Posterior cingulate gyrus (tissue), 11 donors: ENCODE results near the gene PDE9A.

Experiments
- DNase-seq, 10 donors: peaks; one replicate each; pipeline versions ENCODE4 v3.0.0 to v3.0.0-alpha.2; 2020 to 2021; ENCODE audit warnings: mixed read lengths in 3 of 10
- intact Hi-C: fragments of 100-400 bp; cut with DNase I; formaldehyde crosslinking; loops from one replicate; pipeline ENCODE4 v1.15.1; 2023

PDE9A gene

DNA sequence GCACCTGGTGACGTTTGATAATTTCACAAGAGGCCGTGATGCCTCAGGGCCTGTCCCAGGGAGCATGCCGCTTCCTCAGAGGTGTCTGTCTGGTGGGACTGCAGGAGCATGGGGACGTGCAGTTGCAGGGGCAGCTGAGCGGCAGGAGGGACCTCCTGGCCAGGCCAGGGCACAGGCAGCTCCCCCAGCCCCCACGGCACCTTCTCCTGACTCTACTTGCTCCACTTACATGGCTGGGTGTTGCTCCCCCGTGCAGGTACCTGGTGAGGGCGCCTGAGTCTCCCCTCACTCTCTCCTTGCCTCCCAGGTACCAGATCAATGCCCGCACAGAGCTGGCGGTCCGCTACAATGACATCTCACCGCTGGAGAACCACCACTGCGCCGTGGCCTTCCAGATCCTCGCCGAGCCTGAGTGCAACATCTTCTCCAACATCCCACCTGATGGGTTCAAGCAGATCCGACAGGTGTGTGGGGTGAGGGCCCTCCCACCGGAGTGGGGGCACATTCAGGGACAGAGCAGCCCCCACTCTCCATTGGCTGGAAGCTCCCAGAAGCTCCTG is 108.4 kb downstream of the PDE9A start:
- intact Hi-C loops, result no loop called here
- peak in 1 of 10 donors; percentile 82 for DNase-seq

DNA sequence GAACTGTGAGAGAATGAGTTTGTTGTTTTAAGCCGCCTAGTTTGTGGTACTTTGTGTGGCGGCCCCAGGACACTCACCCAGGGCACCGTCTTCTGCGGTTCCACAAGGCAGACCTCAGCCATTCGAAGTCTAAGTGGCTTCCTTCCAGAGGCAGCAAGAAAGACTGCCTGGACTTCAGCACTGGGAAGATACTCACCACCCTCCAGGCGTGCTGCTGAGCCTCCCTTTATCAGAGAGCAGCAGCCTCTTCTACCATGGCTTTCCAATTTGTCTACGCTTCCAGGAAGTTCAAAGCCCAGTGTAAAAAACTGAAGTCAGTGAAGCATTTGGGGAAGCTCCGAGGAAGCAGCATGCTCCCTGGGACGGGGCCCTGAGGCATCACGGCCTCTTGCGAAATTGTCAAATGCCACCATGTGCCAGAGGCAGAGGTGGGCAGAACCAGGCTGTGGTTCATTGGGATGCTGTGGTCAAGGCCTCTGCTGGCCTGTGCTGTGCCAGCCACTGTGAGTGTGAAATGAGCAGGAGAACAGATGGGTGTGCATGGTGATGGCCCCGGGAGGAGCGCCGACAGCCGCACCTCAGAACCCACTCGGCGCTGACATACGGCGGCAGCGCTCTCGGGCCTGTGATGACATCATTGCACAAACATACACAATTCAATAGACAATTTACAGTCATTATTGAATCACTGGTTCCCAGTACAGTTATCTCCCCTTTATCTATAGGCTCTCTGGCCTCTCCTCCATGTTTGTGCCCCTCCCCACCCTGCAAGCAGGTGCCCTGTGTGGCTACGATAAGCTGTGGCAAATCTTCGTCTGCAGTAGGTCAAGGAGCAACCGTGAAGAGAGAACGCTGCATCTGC is 110.4 kb downstream of the PDE9A start:
- intact Hi-C loops, result no loop called here
- peak in 1 of 10 donors; percentile 80 for DNase-seq

DNA sequence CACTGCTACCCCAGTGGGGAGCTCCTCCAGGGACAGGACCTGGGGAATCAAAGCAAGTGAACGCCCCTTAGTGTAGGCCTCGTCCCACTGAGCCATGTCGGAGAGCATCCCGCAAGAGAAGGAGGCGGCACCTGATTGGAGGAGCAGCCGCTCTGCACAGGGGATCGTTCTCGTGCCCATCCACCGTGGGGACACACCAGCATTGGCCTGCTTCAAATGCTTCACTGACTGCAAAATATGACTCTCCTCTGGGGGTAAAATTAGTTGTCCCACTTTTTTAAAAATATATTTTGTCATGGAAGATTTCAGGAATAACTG is 111.0 kb downstream of the PDE9A start:
- peak in 1 of 10 donors; percentile 61 for DNase-seq

GRCh38 chr21:42764883-42765282 is 111.5 kb downstream of the PDE9A start:
- intact Hi-C loops, result no loop called here
- no peak for DNase-seq

More for the DNA sequence above, 111.0 kb downstream of the PDE9A start:
- intact Hi-C loops, result no loop called here

- intact Hi-C loops, result no loop called here
- peak in 1 of 10 donors; percentile 51 for DNase-seq
These were observed 112.2 kb downstream of the PDE9A start for GRCh38 chr21:42765656-42766055.

GRCh38 chr21:42766739-42767560 is 113.5 kb downstream of the PDE9A start:
- DNase-seq, result peak in 2 of 10 donors; percentile 32 to 74
- intact Hi-C loops, result no loop called here

DNA sequence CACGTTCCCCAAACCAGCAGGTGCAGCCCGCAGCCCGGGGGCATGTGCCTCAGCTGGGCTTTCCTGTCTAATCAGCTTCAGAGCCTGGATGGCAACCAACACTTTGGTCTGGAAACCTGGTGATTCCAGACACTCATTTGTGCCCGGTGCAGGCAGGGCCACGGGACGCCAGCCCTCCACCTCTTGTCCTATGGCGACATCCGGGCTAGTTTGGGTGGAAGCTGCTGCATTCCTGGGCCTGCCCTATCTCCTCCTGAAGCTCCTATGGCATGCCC is 114.1 kb downstream of the PDE9A start:
- intact Hi-C loops, result no loop called here
- peak in 2 of 10 donors; percentile 66 to 80 for DNase-seq

GRCh38 chr21:42768324-42769121 is 115.1 kb downstream of the PDE9A start:
- DNase-seq, result peak in 1 of 10 donors; percentile 57
- intact Hi-C loops, result no loop called here

- peak in 1 of 10 donors; percentile 34 for DNase-seq
- intact Hi-C loops, result no loop called here
These were observed 115.9 kb downstream of the PDE9A start for GRCh38 chr21:42769183-42769819.

- intact Hi-C loops, result no loop called here
- DNase-seq, result peak in 1 of 10 donors; percentile 80
These were observed 116.6 kb downstream of the PDE9A start for GRCh38 chr21:42769820-42770716.

- peak in 1 of 10 donors; percentile 78 for DNase-seq
- intact Hi-C loops, result no loop called here
These were observed 117.5 kb downstream of the PDE9A start for GRCh38 chr21:42770717-42771502.

DNA sequence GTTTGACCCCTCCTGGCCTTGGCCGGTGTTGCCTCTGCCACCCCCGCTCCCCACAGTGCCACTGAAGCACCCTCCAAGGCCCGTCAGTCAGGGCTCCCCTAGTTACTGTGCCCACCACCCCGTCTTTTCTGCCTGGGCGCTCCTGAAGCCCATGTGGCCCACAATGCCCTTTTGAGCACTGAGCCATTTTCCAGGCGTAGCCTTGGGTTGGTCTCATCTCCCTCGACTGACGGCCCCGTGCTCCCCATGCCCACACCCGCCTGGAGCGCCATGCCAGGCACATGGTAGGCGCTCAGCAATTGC is 118.0 kb downstream of the PDE9A start:
- intact Hi-C loops, result no loop called here
- peak in 2 of 10 donors; percentile 45 to 60 for DNase-seq

- DNase-seq, result peak in 3 of 10 donors; percentile 23 to 54 (median 45)
These were observed 121.7 kb downstream of the PDE9A start for GRCh38 chr21:42775123-42775522.

DNA sequence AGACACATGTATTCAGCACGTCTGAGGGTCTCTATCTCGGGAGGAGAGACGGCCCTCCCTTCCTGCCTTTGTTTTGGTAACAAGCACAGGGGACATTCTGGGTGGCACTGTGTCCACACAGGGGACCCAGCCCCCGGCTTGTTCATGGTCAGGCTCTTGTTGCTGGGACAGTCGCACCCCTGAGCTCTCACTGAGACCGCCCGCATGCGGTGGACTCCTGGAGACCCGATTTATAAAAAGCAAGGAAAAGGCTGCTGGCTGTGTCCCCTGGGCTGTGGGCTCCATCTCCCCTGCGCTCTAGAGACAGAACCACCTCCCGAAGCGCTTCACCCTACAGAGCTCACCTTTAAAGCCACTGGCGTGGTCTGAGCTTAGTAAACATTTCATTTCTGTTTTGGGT is 122.5 kb downstream of the PDE9A start:
- intact Hi-C loops, result no loop called here
- peak in 2 of 10 donors; percentile 76 to 80 for DNase-seq

More at GRCh38 chr21:42775123-42775522, 121.7 kb downstream of the PDE9A start:
- intact Hi-C loops, result no loop called here

- DNase-seq, result peak in 2 of 10 donors; percentile 43 to 52
- intact Hi-C loops, result no loop called here
These were observed 123.8 kb downstream of the PDE9A start for GRCh38 chr21:42777064-42777756.

DNA sequence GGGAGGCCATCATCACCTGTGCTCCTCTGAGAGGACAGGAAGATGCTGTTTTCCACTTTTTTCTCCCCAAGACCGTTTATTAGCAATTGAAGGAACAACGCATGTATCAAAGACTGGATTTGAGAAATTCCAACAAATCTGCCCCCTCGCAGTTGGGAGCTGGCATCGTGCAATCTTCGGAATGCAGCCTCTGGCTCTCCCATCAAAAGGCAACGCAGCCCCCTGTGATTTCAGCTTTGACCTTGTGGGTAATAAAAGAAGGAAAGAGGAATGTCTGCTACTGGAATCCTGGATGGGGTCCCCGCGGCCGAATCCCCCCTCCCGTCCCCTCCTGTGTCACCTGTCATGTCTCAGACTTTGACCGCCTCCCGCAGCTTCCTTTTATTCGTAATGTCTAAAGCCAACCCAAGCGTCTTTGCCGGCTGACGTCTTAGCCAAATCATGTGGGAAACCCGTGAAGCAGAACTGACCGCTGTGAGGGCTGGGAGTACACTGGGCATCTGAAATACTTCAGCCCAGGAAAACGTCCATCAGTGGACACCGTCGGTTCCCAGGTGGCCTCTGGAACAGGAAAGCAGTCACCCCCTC is 124.4 kb downstream of the PDE9A start:
- intact Hi-C loops, result no loop called here
- peak in 6 of 10 donors; percentile 19 to 83 (median 29) for DNase-seq

DNA sequence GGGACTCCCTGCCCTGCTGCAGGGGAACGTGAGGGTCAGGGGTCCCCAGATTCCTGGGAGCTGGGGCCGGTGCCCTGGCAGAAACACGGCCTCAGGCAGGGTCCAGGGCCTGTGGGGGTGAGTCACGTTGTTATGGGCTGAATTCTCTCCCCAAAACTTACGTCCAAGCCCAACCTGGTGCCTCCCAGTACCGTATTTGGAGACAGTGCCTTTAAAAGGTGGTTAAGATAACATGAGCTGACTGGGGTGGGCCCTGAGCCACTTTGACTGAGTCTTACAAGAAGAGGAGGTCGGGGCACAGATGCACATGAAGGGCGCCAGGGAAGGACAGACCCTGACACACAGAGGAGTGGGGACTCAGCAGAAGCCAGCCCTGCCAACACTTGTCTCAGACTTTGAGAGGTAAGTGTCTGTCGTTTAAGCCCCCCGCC is 126.0 kb downstream of the PDE9A start:
- intact Hi-C loops, result no loop called here
- peak in 2 of 10 donors; percentile 59 to 74 for DNase-seq
